HFF-Myc (cell line): ENCODE data around the gene NPIPA8.
"Not testable (repeated sequence)": the region's sequence is repeated elsewhere in the genome, so short reads cannot be mapped to it uniquely, and the experiment has no call there.

Source experiments
- DNase-seq: peaks from one replicate; pipeline ENCODE4 v3.0.0-alpha.2; 2011; ENCODE audit warnings: low read depth; ENCODE audit errors: extremely low read depth
- H3K4me3 ChIP-seq: replicated peaks from 2 replicates; pipeline ENCODE4 v1.5.1; 2011; ENCODE audit warnings: low read depth, mild to moderate bottlenecking, control low read depth, low read length

Gene NPIPA8

DNA sequence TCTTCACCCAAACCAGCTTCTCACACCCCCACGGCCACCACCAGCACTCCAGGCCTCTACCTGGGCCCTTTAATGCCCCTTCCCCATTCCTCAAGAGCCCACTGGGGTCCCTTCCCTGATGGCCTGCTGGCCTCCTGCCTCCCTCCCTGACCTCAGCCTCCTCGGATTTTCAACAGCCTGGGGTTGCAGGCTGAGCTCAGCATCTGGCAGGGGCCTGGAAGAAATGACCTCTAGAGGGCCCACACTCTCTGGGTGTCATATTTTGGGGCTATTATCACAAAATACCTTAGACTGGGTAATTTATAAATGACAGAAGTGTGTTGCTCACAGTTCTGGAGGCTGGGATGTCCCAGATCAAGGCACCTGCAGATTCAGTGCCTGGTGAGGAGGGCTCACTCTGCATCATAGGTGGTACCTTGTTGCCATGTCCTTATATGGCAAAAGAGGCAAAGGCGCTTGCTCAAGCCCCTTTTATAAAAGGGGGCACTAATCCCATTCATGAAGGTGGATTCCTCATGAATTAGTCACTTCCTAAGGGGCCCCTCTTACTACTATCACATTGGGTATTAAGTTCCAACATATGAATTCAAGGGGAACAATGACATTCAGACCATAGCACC is 43.1 kb downstream of the NPIPA8 start:
- not testable (repeated sequence) for H3K4me3 ChIP-seq

DNA sequence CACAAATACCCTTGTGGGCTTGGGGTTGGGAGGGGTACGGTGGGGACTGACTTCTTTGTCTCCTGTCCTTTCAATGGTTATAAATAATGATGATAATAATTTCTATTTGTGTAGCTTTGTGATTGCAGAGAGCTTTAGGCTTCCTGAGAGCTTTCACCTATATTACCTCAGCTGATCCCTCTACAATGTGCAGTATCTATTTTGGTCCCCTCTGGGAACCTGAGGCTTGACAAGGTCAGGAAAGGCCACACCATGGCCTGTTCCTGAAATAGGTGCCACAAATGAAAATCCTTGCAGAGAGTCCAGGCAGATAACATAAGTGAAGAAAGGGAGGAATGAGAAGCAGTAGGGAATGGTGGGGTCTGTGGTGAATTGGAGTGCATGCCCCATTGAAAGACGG is 45.6 kb downstream of the NPIPA8 start:
- not testable (repeated sequence) for DNase-seq

More for the DNA sequence above, 43.1 kb downstream of the NPIPA8 start:
- not testable (repeated sequence) for DNase-seq

DNA sequence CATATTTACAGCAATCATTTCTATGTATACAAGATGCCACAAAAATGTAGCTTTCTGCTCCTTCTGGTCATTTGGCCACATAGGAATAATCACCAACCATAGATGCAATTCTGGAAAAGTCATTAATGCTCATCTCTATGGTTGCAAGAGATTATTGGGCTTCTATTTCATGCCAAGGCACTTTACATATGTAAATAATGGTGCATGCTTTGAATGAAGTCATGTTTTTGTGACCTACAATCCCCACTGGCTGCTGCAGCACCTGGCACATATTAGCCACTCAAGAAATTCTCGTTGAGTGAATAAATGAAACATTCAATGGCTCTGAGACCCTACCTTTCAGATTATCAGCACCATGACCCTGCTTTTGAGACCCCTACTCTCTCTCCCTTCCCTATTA is 50.2 kb downstream of the NPIPA8 start:
- DNase-seq, H3K4me3 ChIP-seq: not testable (repeated sequence)

More for the DNA sequence above, 45.6 kb downstream of the NPIPA8 start:
- not testable (repeated sequence) for H3K4me3 ChIP-seq

DNA sequence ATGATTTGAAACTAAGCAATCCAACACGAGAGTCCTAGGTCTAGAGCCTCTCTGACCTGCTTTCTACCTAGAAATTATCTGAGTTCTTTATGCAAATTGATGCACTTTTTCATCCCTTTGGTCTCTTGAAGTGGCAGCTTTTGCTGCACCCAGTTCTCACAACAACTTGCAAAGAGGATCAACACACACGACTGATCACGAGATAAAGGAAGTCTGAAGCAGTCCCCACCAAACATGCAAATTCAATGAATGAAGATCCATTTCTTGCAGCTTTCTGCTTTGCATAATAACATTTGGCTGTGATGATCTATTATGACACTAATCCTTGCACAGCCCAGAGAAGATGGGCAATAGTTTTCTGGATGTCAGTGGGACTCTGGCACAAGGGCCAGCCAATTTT is 56.2 kb downstream of the NPIPA8 start:
- not testable (repeated sequence) for H3K4me3 ChIP-seq, DNase-seq

DNA sequence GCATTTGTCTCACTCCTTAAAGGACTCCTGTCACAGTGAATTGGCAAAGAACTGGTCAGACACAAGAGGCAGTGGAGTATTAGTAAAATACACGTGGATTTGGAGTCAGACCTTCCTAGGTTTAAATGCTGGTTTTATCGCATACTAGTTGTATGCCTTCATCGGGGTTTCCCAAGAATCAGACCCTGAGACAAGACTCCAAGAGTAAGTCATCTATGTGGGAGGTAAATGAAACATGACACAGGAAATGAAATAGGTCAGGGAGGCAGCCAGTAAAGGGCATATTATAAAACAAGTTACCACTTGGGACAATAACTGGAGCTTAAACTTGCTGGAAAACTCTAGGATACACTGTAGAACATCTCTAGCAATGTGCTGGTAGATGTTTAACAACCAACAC is 59.8 kb downstream of the NPIPA8 start:
- not testable (repeated sequence) for DNase-seq, H3K4me3 ChIP-seq

DNA sequence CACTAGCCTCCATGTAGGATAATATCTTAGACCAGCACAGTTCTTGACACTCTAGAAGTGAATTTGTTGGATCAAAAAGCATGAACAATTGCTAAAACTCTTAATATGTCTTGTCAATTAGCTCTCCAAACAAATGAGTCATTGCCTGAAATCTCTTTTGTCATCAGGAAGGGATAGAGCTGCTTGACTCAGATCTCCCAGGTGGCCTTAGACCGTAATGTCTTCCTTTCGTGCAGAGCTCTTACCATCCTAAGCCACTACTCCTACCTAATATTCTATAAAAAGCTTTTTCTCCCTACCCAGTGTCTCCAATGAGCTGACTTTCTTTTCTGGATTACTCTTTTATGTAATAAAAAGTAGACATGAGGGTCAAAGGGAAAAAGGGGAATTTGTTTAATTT is 66.4 kb downstream of the NPIPA8 start:
- DNase-seq, H3K4me3 ChIP-seq: not testable (repeated sequence)
